Body of pancreas (tissue), 4 donors: ENCODE measurements around the gene KRTCAP2. TPM values are rescaled to one million over a fixed set of nuclear protein-coding genes. Genes with fewer than 3 reads are reported as not detected.

ENCODE experiments used
- ATAC-seq: fragments of 150-250 bp; one replicate; pipeline ENCODE4 v1.9.1; 2016
- DNase-seq, 4 donors: peaks; one replicate each; pipeline ENCODE4 v3.0.0-alpha.2; 2019
- H3K27ac ChIP-seq, 4 donors: fragments of 200-600 bp; sonication (generic); 1 replicate in 3 of 4; 2 replicates in 1 of 4; pipeline versions ENCODE4 v1.5.1 to v1.6.1; 2016 to 2019; ENCODE audit warnings: mild to moderate bottlenecking in 1 of 4, mixed read lengths in 1 of 4, moderate library complexity in 1 of 4
- H3K27me3 ChIP-seq, 2 donors: fragments of 200-600 bp; sonication (generic); one replicate each; pipeline ENCODE4 v1.6.0; 2016; ENCODE audit warnings: mild to moderate bottlenecking in 1 of 2
- H3K36me3 ChIP-seq, 2 donors: fragments of 200-600 bp; sonication (generic); replicated peaks in 1 of 2; 2 replicates each; pipeline ENCODE4 v1.5.1; 2016; ENCODE audit warnings: low read depth in 2 of 2; ENCODE audit not compliant: insufficient read depth in 1 of 2
- H3K4me1 ChIP-seq: fragments of 200-600 bp; sonication (generic); one replicate; pipeline ENCODE4 v1.6.0; 2016
- H3K4me3 ChIP-seq, 2 donors: fragments of 200-600 bp; sonication (generic); 1 replicate in 1 of 2; 2 replicates in 1 of 2; pipeline ENCODE4 v1.5.1; 2016 to 2019
- H3K9me3 ChIP-seq, 3 donors: fragments of 200-600 bp; sonication (generic); 1 replicate in 2 of 3; 2 replicates in 1 of 3; pipeline ENCODE4 v1.5.1; 2016
- CTCF ChIP-seq, 7 experiments: fragments of 450-650 bp in 4 of 7; fragments of 200-600 bp in 3 of 7; sonication (generic) in 3 of 7; IDR thresholded peaks; one replicate each; pipeline ENCODE4 v1.5.1; 2016 to 2019; ENCODE audit warnings: antibody characterized with exemption in 7 of 7
- POLR2A ChIP-seq, 3 donors: fragments of 450-650 bp; IDR thresholded peaks; one replicate each; pipeline ENCODE4 v1.6.1; 2016; ENCODE audit warnings: antibody characterized with exemption in 3 of 3, mild to moderate bottlenecking in 2 of 3
- WGBS, 2 donors: methylation state at CpG; one replicate each; pipeline ENCODE4 v1.1.5; 2017; 5-methylcytosine and 5-hydroxymethylcytosine counted together
- intact Hi-C: fragments of 100-400 bp; cut with DNase I; formaldehyde crosslinking; loops from one replicate; pipeline ENCODE4 v1.15.1; 2023
- total RNA-seq, 2 donors: library from RNA; depleted of rRNA; stranded (reverse); fragments of >200 nt; gene quantifications; one replicate each; pipeline ENCODE4 v1.1.0, GENCODE V29; 2016

The KRTCAP2 gene
- total RNA-seq, 2 donors from 2014 or later = 46.4 to 71.5 TPM

GRCh38 chr1:155134322-155134721 is 38.8 kb downstream of the KRTCAP2 start:
- TF ChIP-seq CTCF (IDR thresholded peaks at IDR 0.05) = no peak
- TF ChIP-seq POLR2A (IDR thresholded peaks at IDR 0.05) = no peak
- no peak for ATAC-seq
- Histone ChIP-seq H3K27ac (peak overlapping the region; percentile 94 to 99 (median 98)), H3K4me3 (no peak overlapping the region), H3K4me1 (peaks cover 88% of the 10 kb centered on the region), H3K36me3 (peaks cover 4 to 9% of the 10 kb centered on the region in 2 donors), H3K27me3 (no peaks in the 10 kb centered on the region), H3K9me3 (no peaks in the 10 kb centered on the region)
- WGBS, 2 donors = 17 to 31% methylated on average over 1 of the region's 1 CpG
- intact Hi-C loops = loop anchor here (5.0 kb wide), 1 partner anchor 33 kb away; no protein-coding TSS in a partner anchor
- no peak for DNase-seq

GRCh38 chr1:155133799-155134281 is 39.3 kb downstream of the KRTCAP2 start:
- DNase-seq (no peak), ATAC-seq (no peak)
- intact Hi-C loops = loop anchor here (5.0 kb wide), 1 partner anchor 33 kb away; no protein-coding TSS in a partner anchor
- Histone ChIP-seq H3K9me3 (no peaks in the 10 kb centered on the region), H3K27ac (peak overlapping the region in 3 of 4 donors; percentile 94 to 99 (median 99)), H3K27me3 (no peaks in the 10 kb centered on the region), H3K4me3 (no peak overlapping the region), H3K4me1 (peaks cover 85% of the 10 kb centered on the region), H3K36me3 (peaks cover 4 to 9% of the 10 kb centered on the region in 2 donors)
- WGBS, 2 donors = 34 to 56% methylated on average over 7 of the region's 7 CpGs
- no peak for TF ChIP-seq POLR2A (IDR thresholded peaks at IDR 0.05)
- TF ChIP-seq CTCF (IDR thresholded peaks at IDR 0.05) = no peak

- H3K4me3 ChIP-seq = no peak overlapping the region
- DNase-seq (no peak), ATAC-seq (no peak)
- peak overlapping the region in 3 of 4 donors; percentile 94 to 99 (median 96) for H3K27ac ChIP-seq
- H3K4me1 ChIP-seq = peaks cover 70% of the 10 kb centered on the region
- H3K27me3 ChIP-seq = no peaks in the 10 kb centered on the region
- 58 to 67% methylated on average over 2 of the region's 2 CpGs for WGBS, 2 donors
- TF ChIP-seq CTCF (IDR thresholded peaks at IDR 0.05) = no peak
- no peak for TF ChIP-seq POLR2A (IDR thresholded peaks at IDR 0.05)
- peaks cover 4 to 9% of the 10 kb centered on the region in 2 donors for H3K36me3 ChIP-seq
- intact Hi-C loops = loop anchor here (5.0 kb wide), 1 partner anchor 35 kb away; no protein-coding TSS in a partner anchor
- H3K9me3 ChIP-seq = no peaks in the 10 kb centered on the region
Observed at GRCh38 chr1:155131856-155132255, 41.2 kb downstream of the KRTCAP2 start.

- Histone ChIP-seq H3K36me3 (peaks cover 4 to 9% of the 10 kb centered on the region in 2 donors), H3K27ac (peak overlapping the region; percentile 61 to 99 (median 95)), H3K27me3 (no peaks in the 10 kb centered on the region), H3K4me3 (no peak overlapping the region), H3K4me1 (peaks cover 72% of the 10 kb centered on the region), H3K9me3 (no peaks in the 10 kb centered on the region)
- intact Hi-C loops = loop anchor here (5.0 kb wide), 1 partner anchor 36 kb away; no protein-coding TSS in a partner anchor
- 21 to 38% methylated on average over 8 of the region's 8 CpGs for WGBS, 2 donors
- TF ChIP-seq CTCF (IDR thresholded peaks at IDR 0.05) (no peak), POLR2A (IDR thresholded peaks at IDR 0.05) (peak in 2 of 3 donors; percentile 30 to 39)
- ATAC-seq (no peak), DNase-seq (peak; percentile 80 to 92 (median 88))
Observed at GRCh38 chr1:155131285-155131684, 41.8 kb downstream of the KRTCAP2 start.
